ENCODE data around the gene PRR7.

- TF ChIP-seq EZH2 (IDR thresholded peaks at IDR 0.05; ENCODE audit: low read length, unreplicated experiment) (no peak), CTCF (conservative IDR thresholded peaks at IDR 0.05; ENCODE audit: low read depth, low read length) (no peak)
Observed at GRCh38 chr5:177426566-177427210, 19.9 kb upstream of the PRR7 start, which contains the start of gene GRK6.
